ENCODE data around the gene RABAC1.
A peak's percentile ranks its signal among the peaks of the same experiment; 100 is the strongest.

RABAC1 gene

DNA sequence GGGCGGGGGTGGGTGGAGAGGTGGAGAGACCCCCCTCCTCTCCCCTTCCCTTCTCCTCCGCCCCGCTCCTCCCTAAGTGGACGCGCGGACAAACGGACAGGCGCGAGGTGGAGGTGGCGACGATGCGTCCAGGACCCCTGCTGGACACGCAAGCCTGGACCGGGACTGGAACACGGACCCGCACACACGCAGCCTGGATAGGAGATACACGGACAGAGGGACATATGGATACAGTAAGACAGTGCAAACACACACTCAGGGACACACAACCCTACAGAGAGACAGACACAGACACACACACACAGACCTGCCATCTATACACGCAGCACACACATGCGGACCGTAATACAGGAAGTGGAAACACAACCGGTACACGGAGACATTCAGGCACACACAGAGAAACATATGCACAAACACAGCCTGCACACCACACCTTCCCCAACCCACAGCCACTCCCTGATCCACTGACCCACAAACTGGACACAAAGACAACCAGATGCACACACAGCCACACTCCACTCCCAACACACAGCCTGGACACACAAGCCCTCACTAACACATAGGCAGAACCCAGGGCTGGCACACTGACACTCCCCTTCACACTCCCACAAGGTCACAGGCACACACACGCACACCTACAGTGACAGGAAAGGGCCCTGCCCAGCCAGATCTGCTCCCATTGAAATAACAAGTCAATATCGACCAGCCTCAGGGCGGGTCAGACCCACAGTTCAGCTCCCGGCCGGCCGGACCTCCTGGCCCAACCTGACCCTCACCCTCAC, 30.2 kb downstream of the RABAC1 start:
- peak; percentile 52 for DNase-seq (ENCODE audit: low spot score)

DNA sequence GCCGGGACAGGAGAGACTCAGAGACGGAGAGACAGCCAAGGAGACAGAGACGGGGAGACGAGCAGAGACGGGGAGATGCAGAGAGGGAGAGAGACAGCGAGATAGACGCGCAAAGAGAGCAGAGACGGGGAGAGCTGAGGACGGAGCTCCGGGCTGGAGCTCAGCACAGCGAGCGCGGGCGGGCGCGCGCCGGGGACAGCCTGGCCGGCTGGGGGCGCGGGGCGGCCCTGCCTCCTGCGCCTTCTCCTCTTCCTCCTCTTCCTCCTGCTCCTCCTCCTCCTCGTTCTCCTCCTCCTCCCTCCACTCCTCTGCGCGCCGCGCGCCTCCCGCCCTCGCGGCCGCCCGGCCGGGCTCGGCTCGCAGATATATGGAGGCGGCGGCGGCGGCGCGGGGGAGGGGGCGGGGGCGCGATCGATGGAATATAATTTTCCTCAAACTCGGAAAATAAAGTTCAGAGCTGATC, 30.9 kb downstream of the RABAC1 start, which contains the start of gene ERFL:
TSS of gene ERFL (minus strand) at position 229 of the 463 bp plus-strand sequence. CDS start 15,530 bp downstream, outside the sequence.
- DNase-seq (ENCODE audit: low spot score) = no peak

DNA sequence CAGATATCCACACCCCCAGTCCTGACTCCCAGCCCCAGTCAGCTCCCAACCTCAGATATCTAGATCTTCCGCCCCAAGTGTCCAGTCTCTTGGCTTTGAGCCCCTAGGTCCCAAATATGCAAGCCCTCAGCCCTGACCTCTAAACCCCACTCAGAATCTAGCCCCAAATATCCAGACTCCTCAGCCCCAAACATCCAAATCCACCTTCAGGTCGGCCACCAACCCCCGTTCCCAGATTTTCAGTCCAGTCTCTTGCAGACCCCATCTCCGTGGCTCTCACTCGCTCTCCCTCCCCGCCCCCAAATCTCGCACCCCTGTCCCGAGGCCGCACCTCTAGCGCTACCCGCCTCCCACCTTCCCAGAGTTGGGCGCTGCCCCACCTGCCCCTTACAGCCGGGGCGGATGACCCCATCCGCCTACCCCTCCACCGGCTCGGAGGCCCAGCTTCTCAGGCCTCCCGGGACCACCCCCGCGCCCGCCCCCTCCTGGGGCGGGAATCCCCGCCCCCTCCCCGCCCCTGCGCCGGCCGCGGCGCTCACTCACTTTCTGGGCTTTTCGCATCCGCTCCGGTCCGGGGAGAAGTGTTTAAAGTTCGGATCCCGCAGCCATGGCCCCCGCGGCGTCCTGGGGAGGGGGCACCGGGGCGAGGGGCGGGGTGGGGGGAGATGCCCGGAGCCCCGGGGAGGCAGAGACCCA, 31.5 kb downstream of the RABAC1 start:
- DNase-seq (ENCODE audit: low spot score) = no peak

DNA sequence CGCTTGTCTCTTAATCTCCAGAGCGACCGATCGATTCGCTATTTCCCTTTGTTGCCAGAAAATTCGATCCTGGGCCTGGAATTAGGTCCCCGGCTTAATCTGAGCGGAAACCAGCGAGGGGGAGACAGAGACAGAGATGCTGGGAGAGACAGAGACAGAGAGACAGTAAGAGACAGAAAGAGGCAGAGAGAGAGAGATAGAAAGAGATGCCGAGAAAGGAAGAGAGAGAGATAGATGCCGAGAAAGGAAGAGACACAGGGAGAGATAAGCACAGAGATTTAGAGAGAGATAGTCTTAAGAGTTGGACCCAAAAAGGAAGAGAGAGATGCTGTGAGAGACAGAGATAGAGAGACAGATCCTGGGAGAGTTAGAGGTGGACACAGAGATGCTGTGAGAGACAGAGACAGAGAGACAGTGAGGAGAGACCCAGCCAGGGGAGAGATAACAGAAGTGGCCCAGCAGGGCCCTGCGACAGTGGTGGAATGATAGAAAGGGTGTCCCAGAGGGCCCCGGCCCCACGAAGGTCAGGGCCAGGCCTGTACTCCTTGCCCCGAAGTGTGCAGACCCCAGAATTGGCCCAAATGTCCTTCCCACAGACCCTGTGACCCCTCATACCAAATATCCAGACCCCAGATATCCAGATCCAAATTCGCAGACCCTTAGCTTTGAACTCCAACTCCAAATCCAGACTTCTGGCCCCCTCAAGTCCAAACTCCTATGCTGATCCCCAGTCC, 32.2 kb downstream of the RABAC1 start:
- DNase-seq (ENCODE audit: low spot score) = no peak

GRCh38 chr19:41926028-41926762, 32.9 kb downstream of the RABAC1 start:
- no peak for DNase-seq (ENCODE audit: low spot score)

GRCh38 chr19:41925208-41926003, 33.7 kb downstream of the RABAC1 start:
- no peak for DNase-seq (ENCODE audit: low spot score)

GRCh38 chr19:41924151-41925145, 34.7 kb downstream of the RABAC1 start:
- DNase-seq (ENCODE audit: low spot score) = no peak

DNA sequence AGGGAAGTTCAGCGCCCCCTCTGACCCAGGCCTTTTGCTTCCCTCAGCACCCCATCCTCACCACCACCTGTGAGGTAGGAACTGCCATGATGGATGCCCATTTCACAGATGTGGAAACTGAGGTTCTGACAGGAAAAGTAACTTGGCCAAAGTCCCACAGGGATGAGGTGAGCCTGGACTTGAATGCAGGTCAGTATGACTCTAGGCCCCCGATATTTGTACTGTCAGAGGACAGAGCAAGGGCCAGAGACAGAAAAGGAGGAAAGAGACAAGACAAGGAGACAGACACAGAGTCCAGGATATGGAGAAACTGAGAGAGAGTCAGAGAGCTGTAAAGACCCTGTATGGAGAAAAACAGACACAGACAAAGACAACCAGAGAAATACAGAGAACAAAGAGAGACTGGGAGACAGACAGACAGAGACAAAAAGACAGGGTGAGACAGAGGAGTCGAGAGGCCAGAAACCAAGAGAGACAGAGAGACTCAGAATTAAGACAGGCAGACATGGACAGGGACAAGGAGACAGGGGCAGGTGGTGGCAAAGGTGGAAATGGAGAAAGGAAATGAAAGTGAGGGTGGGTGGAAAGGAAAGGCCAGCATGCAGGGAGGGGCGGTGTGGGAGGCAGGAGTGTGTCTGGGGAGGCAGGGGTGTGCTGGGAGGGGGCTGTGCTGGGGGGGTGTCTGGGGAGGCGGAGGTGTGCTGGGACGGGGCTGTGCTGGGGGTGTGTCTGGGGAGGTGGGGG, 35.9 kb downstream of the RABAC1 start:
- no peak for DNase-seq (ENCODE audit: low spot score)

GRCh38 chr19:41922585-41922984, 36.5 kb downstream of the RABAC1 start:
- DNase-seq (ENCODE audit: low spot score) = no peak

DNA sequence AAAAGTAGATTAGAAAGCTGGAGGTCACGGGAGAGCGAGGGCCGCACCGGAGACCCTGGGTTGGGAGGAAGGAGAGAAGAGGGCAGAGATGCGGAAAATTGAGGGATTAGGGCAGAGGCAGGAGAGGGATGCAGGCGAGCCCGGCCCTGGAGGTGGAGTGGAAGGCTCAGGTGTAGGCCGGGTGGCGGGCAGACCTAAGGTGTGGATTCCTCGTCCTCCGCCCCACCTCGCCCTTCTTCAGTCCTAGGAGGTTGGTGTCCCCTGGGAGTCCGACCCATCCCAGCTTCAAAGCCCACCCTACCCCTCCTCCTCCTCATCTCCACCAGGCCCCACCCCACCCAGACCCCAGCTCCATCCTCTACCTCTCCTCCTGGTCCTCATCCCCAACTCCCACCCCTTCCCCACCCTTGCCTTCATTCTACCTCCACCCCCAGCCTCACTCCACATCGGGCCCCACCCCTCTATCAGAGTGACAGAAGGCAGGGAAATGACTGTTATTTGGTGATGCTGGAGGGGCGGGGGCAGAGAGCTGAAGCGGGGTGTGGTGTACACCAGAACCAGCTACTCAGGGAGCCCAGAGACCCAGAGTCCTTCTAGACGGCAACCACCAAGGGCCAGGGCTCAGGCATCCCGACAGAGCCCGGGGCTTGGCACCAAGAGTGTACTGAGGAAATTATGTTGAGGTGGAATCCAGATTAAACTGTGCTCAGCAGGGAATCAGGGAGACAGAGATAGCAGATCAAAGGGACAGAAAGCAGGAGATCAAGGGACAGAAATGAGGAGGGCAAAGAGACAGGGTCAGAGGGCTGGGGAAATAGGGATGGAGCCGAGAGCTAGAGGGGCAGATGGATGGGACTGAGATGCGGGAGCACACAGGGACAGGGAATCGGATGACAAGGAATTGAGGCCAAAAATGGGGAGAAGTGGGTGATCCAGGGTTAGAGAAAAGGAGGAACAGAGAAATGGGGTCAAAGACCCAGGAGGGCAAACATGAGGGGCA, 37.2 kb downstream of the RABAC1 start:
- no peak for DNase-seq (ENCODE audit: low spot score)

GRCh38 chr19:41920882-41921576, 38.1 kb downstream of the RABAC1 start:
- DNase-seq (ENCODE audit: low spot score) = no peak

DNA sequence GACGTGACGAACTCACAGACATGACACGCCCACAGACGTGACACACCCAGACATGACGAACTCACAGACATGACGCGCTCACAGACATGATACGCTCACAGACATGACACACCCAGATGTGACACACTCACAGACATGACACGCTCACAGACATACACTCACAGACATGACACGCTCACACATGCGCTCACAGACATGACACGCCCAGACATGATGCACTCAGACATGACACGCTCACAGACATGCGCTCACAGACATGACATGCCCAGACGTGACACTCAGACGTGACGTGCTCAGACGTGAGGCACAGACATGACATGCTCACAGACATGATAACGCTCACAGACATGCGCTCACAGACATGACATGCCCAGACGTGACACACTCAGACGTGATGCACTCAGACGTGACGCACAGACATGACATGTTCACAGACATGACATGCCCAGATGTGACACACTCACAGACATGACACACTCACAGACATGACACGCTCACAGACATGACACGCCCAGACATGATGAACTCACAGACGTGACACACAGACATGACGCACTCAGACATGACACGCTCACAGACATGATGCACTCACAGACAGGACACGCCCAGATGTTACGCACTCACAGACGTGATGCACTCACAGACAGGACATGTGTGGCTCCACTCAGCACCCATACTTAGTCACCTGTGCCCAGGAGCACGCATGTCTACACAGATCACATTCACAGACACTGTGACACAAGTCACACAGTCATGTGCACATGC, 39.0 kb downstream of the RABAC1 start:
- no peak for DNase-seq (ENCODE audit: low spot score)

DNA sequence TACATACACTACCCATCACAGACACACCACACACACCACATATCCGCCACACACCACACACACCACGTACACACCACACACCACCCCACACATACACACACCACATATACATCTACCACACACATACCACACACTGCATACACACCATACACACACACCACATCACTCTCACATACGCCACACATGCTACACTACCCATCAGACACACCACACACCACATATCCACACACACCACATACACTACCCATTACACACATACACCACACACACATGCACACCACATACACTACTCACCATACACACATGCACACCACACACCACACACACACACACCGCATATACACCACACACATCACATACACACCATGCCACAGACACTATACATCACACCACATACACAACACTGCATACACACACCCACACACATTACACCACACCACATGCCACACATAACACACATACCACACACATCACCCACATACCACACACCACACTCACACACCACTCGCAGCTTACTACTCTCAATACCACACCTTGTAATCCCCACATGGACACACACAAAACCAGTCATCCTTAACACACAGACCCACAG, 40.4 kb downstream of the RABAC1 start:
- DNase-seq (ENCODE audit: low spot score) = no peak

DNA sequence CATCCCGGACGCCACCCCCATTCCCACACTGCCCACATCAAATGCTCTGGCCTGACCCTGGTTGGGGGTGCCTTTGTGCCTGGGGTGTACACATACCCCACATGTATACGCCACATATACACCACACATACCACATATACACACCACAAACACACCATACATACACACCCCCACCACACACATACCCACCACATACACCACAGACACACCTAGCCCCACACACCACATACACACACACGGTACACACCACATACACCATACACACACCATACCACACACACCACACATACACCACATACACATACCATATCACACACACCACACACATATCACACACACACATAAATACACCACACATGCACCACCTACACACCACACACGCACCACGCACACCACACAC, 41.0 kb downstream of the RABAC1 start:
- DNase-seq (ENCODE audit: low spot score) = no peak

GRCh38 chr19:41917676-41918075, 41.4 kb downstream of the RABAC1 start:
- DNase-seq (ENCODE audit: low spot score) = no peak

- no peak for DNase-seq (ENCODE audit: low spot score)
These were observed 43.2 kb downstream of the RABAC1 start for GRCh38 chr19:41915776-41916414.
